CD4-positive, alpha-beta T cell (primary cell): Measurements from ENCODE around the gene OTOP3. TPM values are rescaled to one million over a fixed set of nuclear protein-coding genes. Genes with fewer than 3 reads are reported as not detected.
A peak's percentile ranks its signal among the peaks of the same experiment; 100 is the strongest.

Source experiments
- ATAC-seq: fragments of 200-7000 bp; cut with Tn5 transposase; one replicate; pipeline ENCODE4 v1.10.0; 2022; ENCODE audit warnings: mild to moderate bottlenecking; ENCODE audit not compliant: poor library complexity
- CTCF ChIA-PET: fragments of 350-600 bp; sonication (Branson Sonifier 250); formaldehyde crosslinking; loops from one replicate; lab custom pipeline; 2021; ENCODE audit warnings: antibody characterized with exemption, inconsistent platforms; lab: Charles Lee
- POLR2A ChIA-PET: fragments of 350-600 bp; sonication (Branson Sonifier 250); formaldehyde crosslinking; loops from one replicate; lab custom pipeline; 2021; ENCODE audit warnings: antibody characterized with exemption, inconsistent platforms; lab: Charles Lee
- DNase-seq, 14 experiments: peaks; one replicate each; pipeline ENCODE4 v3.0.0-alpha.2; 2013 to 2020; ENCODE audit warnings: mixed read lengths in 2 of 14
- H3K27ac ChIP-seq, 2 donors: one replicate each; pipeline versions ENCODE4 v1.5.1 to v1.7.0; 2013; ENCODE audit warnings: low read length in 2 of 2, low read depth in 1 of 2, mild to moderate bottlenecking in 1 of 2
- H3K27me3 ChIP-seq, 2 experiments: 1 replicate in 1 of 2; 2 replicates in 1 of 2; pipeline versions ENCODE4 v1.6.1 to v1.7.0; 2013; ENCODE audit warnings: low read length in 2 of 2, control low read depth in 1 of 2, mild to moderate bottlenecking in 1 of 2, moderate library complexity in 1 of 2; ENCODE audit not compliant: insufficient read depth in 2 of 2, control insufficient read depth in 1 of 2
- H3K36me3 ChIP-seq: one replicate; pipeline ENCODE4 v1.6.1; 2013; ENCODE audit warnings: low read length, control low read depth; ENCODE audit not compliant: insufficient read depth
- H3K4me1 ChIP-seq: one replicate; pipeline ENCODE4 v1.6.1; 2013; ENCODE audit warnings: low read length, control low read depth; ENCODE audit not compliant: insufficient read depth
- H3K4me3 ChIP-seq: one replicate; pipeline ENCODE4 v1.5.1; 2013; ENCODE audit warnings: mild to moderate bottlenecking, low read length, moderate library complexity
- H3K9me3 ChIP-seq, 2 experiments: 1 replicate in 1 of 2; 2 replicates in 1 of 2; pipeline versions ENCODE4 v1.6.1 to v1.7.0; 2013; ENCODE audit warnings: low read length in 2 of 2, mild to moderate bottlenecking in 2 of 2, control low read depth in 1 of 2, moderate library complexity in 1 of 2; ENCODE audit not compliant: control insufficient read depth in 1 of 2, insufficient read depth in 1 of 2
- H3K27ac Mint-ChIP-seq: one replicate; pipeline ENCODE4 v1.8.0; 2020; ENCODE audit warnings: mixed read lengths
- H3K27me3 Mint-ChIP-seq: one replicate; pipeline ENCODE4 v1.8.0; 2021; ENCODE audit warnings: mixed read lengths
- H3K36me3 Mint-ChIP-seq: one replicate; pipeline ENCODE4 v1.8.0; 2021; ENCODE audit warnings: low read depth, mixed read lengths
- H3K4me1 Mint-ChIP-seq: one replicate; pipeline ENCODE4 v1.8.0; 2021; ENCODE audit warnings: low read depth, mixed read lengths
- H3K4me3 Mint-ChIP-seq: one replicate; pipeline ENCODE4 v1.8.0; 2020; ENCODE audit warnings: mild to moderate bottlenecking, mixed read lengths
- H3K9me3 Mint-ChIP-seq: one replicate; pipeline ENCODE4 v1.8.0; 2020; ENCODE audit warnings: mixed read lengths
- intact Hi-C, 2 experiments: fragments of 100-400 bp; cut with DNase I in 1 of 2; cut with micrococcal nuclease in 1 of 2; formaldehyde crosslinking; loops; one replicate each; pipeline versions ENCODE4 v1.15.1 to v1.9.0; 2023 to 2025; cut with DNase I, micrococcal nuclease
- total RNA-seq, 174 experiments: library from RNA in 2 of 174; stranded (reverse) in 2 of 174; gene quantifications; one replicate each; pipeline ENCODE4 v1.2.3 and lab custom pipeline; 2021 to 2026
- TF ChIP-seq, protein P1 (sequence below): fragments of 200-600 bp; IDR thresholded peaks from one replicate; pipeline ENCODE4 v1.8.0; 2022; ENCODE audit warnings: antibody characterized with exemption, mild to moderate bottlenecking

The OTOP3 gene
- total RNA-seq, 2 experiments from 2014 or later = not detected

- no peaks in the 10 kb centered on the region for H3K9me3 Mint-ChIP-seq
- H3K27me3 Mint-ChIP-seq = peaks cover 4% of the 10 kb centered on the region
- ChIA-PET CTCF (interaction anchor here (0.7 kb wide), 1 partner anchor 1108 kb away, joined by 3 read pairs; no protein-coding TSS in a partner anchor), POLR2A (interaction anchor here (1.3 kb wide), 1 partner anchor 26 kb away, joined by 7 read pairs; the partner anchor contains the start of gene MRPL58)
- no peaks in the 10 kb centered on the region for H3K36me3 Mint-ChIP-seq
- no peaks in the 10 kb centered on the region for H3K36me3 ChIP-seq
- no peak overlapping the region for H3K27ac Mint-ChIP-seq
- H3K4me1 ChIP-seq = peaks cover 32% of the 10 kb centered on the region
- no peak for ATAC-seq
- H3K4me1 Mint-ChIP-seq = peaks cover 25% of the 10 kb centered on the region
- no peak overlapping the region for H3K4me3 ChIP-seq
- no peak for DNase-seq
- TF ChIP-seq, protein P1, sequence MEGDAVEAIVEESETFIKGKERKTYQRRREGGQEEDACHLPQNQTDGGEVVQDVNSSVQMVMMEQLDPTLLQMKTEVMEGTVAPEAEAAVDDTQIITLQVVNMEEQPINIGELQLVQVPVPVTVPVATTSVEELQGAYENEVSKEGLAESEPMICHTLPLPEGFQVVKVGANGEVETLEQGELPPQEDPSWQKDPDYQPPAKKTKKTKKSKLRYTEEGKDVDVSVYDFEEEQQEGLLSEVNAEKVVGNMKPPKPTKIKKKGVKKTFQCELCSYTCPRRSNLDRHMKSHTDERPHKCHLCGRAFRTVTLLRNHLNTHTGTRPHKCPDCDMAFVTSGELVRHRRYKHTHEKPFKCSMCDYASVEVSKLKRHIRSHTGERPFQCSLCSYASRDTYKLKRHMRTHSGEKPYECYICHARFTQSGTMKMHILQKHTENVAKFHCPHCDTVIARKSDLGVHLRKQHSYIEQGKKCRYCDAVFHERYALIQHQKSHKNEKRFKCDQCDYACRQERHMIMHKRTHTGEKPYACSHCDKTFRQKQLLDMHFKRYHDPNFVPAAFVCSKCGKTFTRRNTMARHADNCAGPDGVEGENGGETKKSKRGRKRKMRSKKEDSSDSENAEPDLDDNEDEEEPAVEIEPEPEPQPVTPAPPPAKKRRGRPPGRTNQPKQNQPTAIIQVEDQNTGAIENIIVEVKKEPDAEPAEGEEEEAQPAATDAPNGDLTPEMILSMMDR = no peak
- peak overlapping the region; percentile 85 for H3K4me3 Mint-ChIP-seq
- intact Hi-C loops = loop anchor here in 1 of 2 experiments (10.0 kb wide), 1 partner anchor 419 kb away; the partner anchor contains the start of gene GRB2
- H3K9me3 ChIP-seq = no peaks in the 10 kb centered on the region
- H3K27me3 ChIP-seq = peaks cover 7 to 9% of the 10 kb centered on the region in 2 experiments
- H3K27ac ChIP-seq = no peak overlapping the region
These were observed 50.5 kb downstream of the OTOP3 start for GRCh38 chr17:74986206-74986576.

DNA sequence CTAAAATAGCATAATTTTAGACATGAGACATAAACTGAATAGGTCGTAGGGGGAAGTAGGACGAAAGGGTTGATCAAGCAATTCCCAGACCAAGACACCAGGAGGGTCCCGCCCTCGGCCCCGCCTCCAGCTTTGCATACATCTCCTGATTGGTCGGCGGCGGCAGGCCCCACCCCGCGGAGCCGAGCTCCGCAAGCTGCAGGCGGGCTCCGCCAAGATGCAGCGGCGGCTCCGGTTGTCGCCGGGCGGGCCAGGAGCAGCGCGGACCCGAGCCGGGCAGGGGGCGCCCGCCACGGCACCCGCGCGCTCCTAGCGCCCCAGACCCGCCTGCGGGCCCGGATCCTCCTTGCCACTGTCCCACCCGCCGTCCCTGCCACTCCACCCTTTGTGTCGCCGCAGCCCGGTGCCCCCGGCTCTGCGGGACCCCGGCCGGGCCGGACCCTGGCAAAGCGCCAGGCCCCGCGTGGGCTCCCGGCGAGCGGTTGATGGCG lies 51.8 kb downstream of the OTOP3 start, which contains the start of gene CDR2L:
TSS of gene CDR2L (plus strand) at position 215 of the 491 bp plus-strand sequence. CDS start 412 bp downstream, outside the sequence.
- TF ChIP-seq, protein P1 = no peak
- H3K4me1 ChIP-seq = peaks cover 21% of the 10 kb centered on the region
- peak; percentile 97 for ATAC-seq
- Mint-ChIP-seq H3K27ac (peak within 1 kb of the TSS; percentile 19), H3K9me3 (no peaks in the 10 kb centered on the region), H3K27me3 (peaks cover 4% of the 10 kb centered on the region), H3K4me1 (peaks cover 15% of the 10 kb centered on the region), H3K36me3 (no peaks in the 10 kb centered on the region), H3K4me3 (peak within 1 kb of the TSS; percentile 85)
- peak; percentile 80 to 97 (median 90) for DNase-seq
- POLR2A ChIA-PET = interaction anchor here (0.7 to 3.7 kb wide), 15 partner anchors 15 to 302 kb away, joined by 3 to 26 read pairs (median 4); partner anchors contain the start of genes ARMC7, ATP5PD, HID1 and KCTD2
- H3K36me3 ChIP-seq = no peaks in the 10 kb centered on the region
- intact Hi-C loops = loop anchor here in 1 of 2 experiments (1.0 to 10.0 kb wide), 2 partner anchors 15 to 417 kb away; partner anchors contain the start of genes GRB2 and HID1
- H3K27ac ChIP-seq = no peak within 1 kb of the TSS
- H3K4me3 ChIP-seq = peak within 1 kb of the TSS; percentile 55
- H3K9me3 ChIP-seq = no peaks in the 10 kb centered on the region
- H3K27me3 ChIP-seq = peaks cover 7 to 9% of the 10 kb centered on the region in 2 experiments
- CTCF ChIA-PET = interaction anchor here (1.4 to 2.3 kb wide), 4 partner anchors 15 to 30 kb away, joined by 4 to 15 read pairs (median 12); partner anchors contain the start of genes HID1 and MRPL58

GRCh38 chr17:74987909-74988711 lies 52.4 kb downstream of the OTOP3 start:
- Mint-ChIP-seq H3K9me3 (no peaks in the 10 kb centered on the region), H3K4me1 (peaks cover 10% of the 10 kb centered on the region), H3K27ac (no peak overlapping the region), H3K27me3 (peaks cover 4% of the 10 kb centered on the region), H3K4me3 (peak overlapping the region; percentile 83), H3K36me3 (no peaks in the 10 kb centered on the region)
- DNase-seq (peak in 3 of 14 experiments; percentile 13 to 56 (median 31)), ATAC-seq (peak; percentile 43)
- peaks cover 18% of the 10 kb centered on the region for H3K4me1 ChIP-seq
- CTCF ChIA-PET = interaction anchor here (1.4 to 2.3 kb wide), 4 partner anchors 16 to 30 kb away, joined by 4 to 15 read pairs (median 12); partner anchors contain the start of genes HID1 and MRPL58
- peaks cover 7 to 9% of the 10 kb centered on the region in 2 experiments for H3K27me3 ChIP-seq
- intact Hi-C loops = loop anchor here in 1 of 2 experiments (1.0 to 10.0 kb wide), 2 partner anchors 16 to 417 kb away; partner anchors contain the start of genes GRB2 and HID1
- no peaks in the 10 kb centered on the region for H3K36me3 ChIP-seq
- POLR2A ChIA-PET = interaction anchor here (0.9 to 3.7 kb wide), 11 partner anchors 15 to 143 kb away, joined by 3 to 26 read pairs (median 5); partner anchors contain the start of genes ARMC7, ATP5PD, HID1 and KCTD2
- peak overlapping the region; percentile 55 for H3K4me3 ChIP-seq
- H3K27ac ChIP-seq = no peak overlapping the region
- TF ChIP-seq, protein P1 = no peak
- H3K9me3 ChIP-seq = no peaks in the 10 kb centered on the region
